Esophagus squamous epithelium (tissue), 4 donors: ENCODE measurements around the gene INSR.

ENCODE experiments used
- POLR2A ChIP-seq, 4 donors: fragments of 450-650 bp; IDR thresholded peaks; one replicate each; pipeline ENCODE4 v1.6.1; 2017; ENCODE audit warnings: antibody characterized with exemption in 4 of 4, mild to moderate bottlenecking in 4 of 4, moderate library complexity in 3 of 4
- TF ChIP-seq, protein P1 (sequence below), 6 experiments: fragments of 450-650 bp in 4 of 6; fragments of 200-600 bp in 2 of 6; sonication (generic) in 2 of 6; IDR thresholded peaks; one replicate each; pipeline ENCODE4 v1.5.1; 2016 to 2019; ENCODE audit warnings: antibody characterized with exemption in 6 of 6, mild to moderate bottlenecking in 4 of 6, moderate library complexity in 4 of 6

DNA sequence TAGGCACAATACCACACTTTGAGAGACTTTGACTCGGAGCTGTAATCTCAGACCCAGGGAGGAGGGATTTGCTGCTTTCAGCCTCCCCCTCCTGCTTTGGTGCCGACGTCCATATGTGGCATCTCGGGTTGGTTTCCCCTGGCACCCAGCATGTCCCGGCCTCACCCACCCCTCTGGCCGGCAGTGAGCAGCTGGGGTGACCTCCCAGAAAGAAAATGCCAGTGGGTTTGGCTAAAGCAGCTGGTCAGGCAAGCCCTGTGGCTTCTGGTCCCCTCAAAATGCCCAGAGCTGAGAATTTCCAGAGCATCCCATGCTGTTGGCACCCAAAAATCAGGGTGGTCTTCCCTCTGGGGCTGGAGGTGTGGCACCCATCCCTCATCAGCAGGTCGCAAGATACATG lies 34.1 kb downstream of the INSR start:
- TF ChIP-seq, protein P1, sequence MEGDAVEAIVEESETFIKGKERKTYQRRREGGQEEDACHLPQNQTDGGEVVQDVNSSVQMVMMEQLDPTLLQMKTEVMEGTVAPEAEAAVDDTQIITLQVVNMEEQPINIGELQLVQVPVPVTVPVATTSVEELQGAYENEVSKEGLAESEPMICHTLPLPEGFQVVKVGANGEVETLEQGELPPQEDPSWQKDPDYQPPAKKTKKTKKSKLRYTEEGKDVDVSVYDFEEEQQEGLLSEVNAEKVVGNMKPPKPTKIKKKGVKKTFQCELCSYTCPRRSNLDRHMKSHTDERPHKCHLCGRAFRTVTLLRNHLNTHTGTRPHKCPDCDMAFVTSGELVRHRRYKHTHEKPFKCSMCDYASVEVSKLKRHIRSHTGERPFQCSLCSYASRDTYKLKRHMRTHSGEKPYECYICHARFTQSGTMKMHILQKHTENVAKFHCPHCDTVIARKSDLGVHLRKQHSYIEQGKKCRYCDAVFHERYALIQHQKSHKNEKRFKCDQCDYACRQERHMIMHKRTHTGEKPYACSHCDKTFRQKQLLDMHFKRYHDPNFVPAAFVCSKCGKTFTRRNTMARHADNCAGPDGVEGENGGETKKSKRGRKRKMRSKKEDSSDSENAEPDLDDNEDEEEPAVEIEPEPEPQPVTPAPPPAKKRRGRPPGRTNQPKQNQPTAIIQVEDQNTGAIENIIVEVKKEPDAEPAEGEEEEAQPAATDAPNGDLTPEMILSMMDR (IDR thresholded peaks at IDR 0.05), result no peak
- TF ChIP-seq POLR2A (IDR thresholded peaks at IDR 0.05), result no peak
